Measurements from ENCODE around the gene CCDC92B.
"Not testable (repeated sequence)": the region's sequence is repeated elsewhere in the genome, so short reads cannot be mapped to it uniquely, and the experiment has no call there.

Gene CCDC92B

GRCh38 chr17:2688351-2689342 lies 60.8 kb downstream of the CCDC92B start:
- no peak for DNase-seq

- DNase-seq = no peak
These were observed 62.4 kb downstream of the CCDC92B start for GRCh38 chr17:2687074-2687418.

GRCh38 chr17:2685696-2686095 lies 63.8 kb downstream of the CCDC92B start:
- no peak for DNase-seq

GRCh38 chr17:2684549-2684948 lies 64.9 kb downstream of the CCDC92B start:
- DNase-seq = no peak

- no peak for DNase-seq
These were observed 65.5 kb downstream of the CCDC92B start for GRCh38 chr17:2683912-2684311.

- DNase-seq = no peak
These were observed 67.1 kb downstream of the CCDC92B start for GRCh38 chr17:2682176-2682938.

- DNase-seq = no peak
These were observed 67.8 kb downstream of the CCDC92B start for GRCh38 chr17:2681650-2682049.

- DNase-seq = no peak
These were observed 68.5 kb downstream of the CCDC92B start for GRCh38 chr17:2680961-2681360.

- DNase-seq = not testable (repeated sequence)
These were observed 70.2 kb downstream of the CCDC92B start for GRCh38 chr17:2679247-2679646.
